ENCODE results near the gene ANAPC4.

Gene ANAPC4

DNA sequence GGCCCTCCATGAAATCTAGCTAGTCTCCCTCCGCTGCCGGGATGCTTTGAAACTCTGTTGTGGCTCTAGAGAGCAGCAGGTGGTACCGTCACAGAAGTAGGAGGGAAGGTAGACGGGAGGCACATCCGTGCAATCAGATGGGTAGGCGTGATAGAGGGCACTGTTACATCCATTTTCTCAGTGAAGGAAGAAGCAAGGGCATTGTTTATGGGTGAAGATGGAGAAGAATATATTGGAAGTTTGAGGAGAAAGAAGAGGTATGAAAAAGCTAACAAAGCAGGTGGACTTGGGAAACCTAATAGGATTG lies 1.3 kb downstream of the ANAPC4 start:
- no peak for DNase-seq

GRCh38 chr4:25379591-25379990 lies 2.5 kb downstream of the ANAPC4 start:
- DNase-seq, result no peak

DNA sequence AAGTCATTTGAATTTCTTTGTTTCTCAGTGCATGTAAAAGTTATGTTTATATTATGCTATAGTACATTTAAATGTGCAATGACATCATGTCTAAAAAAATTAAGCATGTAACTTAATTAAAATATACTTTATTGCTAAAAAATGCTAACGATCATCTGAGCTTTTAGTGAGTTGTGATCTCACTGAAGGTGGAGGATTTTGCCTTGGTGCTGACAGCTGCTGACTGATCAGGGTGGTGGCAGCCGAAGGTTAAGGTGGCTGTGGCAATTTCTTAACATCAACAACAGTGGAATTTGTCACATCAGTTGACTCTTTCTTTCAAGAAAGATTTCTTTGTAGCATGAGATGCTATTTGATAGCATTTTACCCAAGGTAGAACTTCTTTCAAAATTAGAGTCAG lies 6.6 kb downstream of the ANAPC4 start:
- DNase-seq, result no peak

- no peak for DNase-seq
Measured at GRCh38 chr4:25386926-25387325, 9.9 kb downstream of the ANAPC4 start.

- no peak for DNase-seq
Measured at GRCh38 chr4:25397305-25397704, 20.2 kb downstream of the ANAPC4 start.

- DNase-seq, result no peak
Measured at GRCh38 chr4:25399510-25399909, 22.4 kb downstream of the ANAPC4 start.

GRCh38 chr4:25401066-25401465 lies 24.0 kb downstream of the ANAPC4 start:
- DNase-seq, result no peak

GRCh38 chr4:25402521-25402920 lies 25.5 kb downstream of the ANAPC4 start:
- DNase-seq, result no peak

- DNase-seq, result no peak
Measured at GRCh38 chr4:25403699-25404098, 26.6 kb downstream of the ANAPC4 start.

GRCh38 chr4:25405453-25405852 lies 28.4 kb downstream of the ANAPC4 start:
- no peak for DNase-seq

GRCh38 chr4:25406081-25406692 lies 29.1 kb downstream of the ANAPC4 start:
- no peak for DNase-seq

GRCh38 chr4:25410820-25411529 lies 33.9 kb downstream of the ANAPC4 start:
- no peak for DNase-seq

DNA sequence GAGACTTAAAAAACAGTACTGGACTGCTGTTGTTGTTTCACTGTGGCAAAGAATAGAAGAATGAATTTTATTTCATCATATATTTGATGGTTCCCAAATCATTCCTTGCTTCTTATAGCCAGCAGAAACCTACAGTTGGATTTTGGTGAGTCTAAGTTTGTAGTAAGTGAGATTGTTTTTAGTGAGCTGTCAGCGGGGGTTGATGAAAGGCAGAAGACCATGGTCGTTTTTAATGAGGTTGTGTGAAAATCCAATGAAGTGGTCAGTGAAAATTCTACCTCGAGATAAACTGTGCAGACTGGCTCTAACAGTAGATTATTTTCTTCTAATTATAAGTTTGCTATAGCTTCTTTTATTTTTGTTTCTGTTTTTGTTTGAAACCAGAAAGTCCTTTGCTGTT lies 36.2 kb downstream of the ANAPC4 start:
- no peak for DNase-seq

DNA sequence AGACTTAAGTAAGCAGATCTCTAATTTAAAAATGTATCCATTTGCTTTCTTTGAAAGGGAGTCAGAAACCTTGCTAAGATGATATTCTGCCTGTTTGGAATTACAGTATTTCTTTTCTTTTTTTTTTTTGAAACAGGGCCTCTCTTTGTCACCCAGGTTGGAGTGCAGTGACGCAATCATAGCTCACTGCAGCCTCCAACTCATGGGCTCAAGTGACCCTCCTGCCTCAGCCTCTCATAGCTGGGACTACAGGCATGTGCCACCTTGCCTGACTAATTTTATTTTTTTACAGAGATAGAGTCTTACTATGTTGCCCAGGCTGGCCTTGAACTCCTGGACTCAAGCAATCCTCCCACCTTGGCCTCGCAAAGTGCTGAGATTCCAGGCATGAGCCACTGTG lies 40.0 kb downstream of the ANAPC4 start:
- DNase-seq, result no peak

GRCh38 chr4:25420931-25421330 lies 43.9 kb downstream of the ANAPC4 start:
- DNase-seq, result no peak

GRCh38 chr4:25421816-25422525 lies 44.9 kb downstream of the ANAPC4 start:
- DNase-seq, result no peak

GRCh38 chr4:25423548-25423947 lies 46.5 kb downstream of the ANAPC4 start:
- no peak for DNase-seq

DNA sequence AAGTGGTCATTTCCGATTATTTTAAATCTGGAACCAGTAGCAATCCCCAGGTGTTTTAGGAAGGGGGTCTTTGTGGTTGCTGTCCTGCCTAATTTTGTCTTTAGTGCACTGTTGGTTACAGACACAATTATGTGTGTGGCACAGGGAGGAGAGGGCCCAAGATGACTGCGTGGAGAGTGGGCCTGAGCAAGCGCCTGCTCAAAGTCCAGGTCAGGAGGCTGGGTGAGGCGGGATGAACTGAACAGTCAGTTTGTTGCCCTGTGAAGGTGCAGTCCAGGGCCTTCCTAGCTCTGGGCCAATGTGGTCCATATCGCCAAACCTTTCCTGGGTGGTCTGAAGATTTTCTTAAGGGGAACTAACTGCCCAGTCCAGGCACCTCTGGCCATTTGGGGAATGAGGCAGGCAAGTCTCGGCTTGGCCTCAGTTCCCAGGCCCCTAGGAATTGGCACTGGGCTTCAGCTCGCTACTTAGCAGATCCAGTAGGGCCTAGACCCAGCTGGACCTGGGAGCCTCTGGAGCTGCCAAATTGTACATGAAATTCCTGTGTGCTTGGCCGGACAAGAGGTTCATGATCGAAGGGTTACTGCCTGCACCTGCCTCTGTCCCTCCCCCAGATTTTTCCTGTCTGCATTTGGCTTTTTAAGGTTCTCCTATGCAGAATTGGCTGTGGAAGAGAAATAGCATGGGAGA lies 47.6 kb downstream of the ANAPC4 start:
- DNase-seq, result no peak

DNA sequence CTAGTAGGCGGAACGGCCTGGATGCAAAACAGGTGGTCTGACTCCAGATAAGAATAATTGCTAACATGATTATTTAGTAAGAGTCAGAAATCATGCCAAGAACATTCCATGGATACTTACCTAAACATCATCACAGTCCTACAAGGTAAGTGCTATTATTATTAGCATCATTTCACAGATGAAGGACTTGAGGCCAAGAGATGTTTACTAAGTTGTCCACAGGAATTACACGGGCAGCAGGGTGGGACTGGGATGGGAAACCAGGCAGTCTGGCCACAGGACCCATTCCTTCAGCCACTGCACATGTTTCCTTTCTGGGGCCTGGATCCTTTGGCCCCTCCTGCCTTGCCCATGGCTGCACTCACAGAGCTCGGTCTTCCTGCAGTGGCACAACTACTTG lies 48.3 kb downstream of the ANAPC4 start:
- DNase-seq, result no peak

DNA sequence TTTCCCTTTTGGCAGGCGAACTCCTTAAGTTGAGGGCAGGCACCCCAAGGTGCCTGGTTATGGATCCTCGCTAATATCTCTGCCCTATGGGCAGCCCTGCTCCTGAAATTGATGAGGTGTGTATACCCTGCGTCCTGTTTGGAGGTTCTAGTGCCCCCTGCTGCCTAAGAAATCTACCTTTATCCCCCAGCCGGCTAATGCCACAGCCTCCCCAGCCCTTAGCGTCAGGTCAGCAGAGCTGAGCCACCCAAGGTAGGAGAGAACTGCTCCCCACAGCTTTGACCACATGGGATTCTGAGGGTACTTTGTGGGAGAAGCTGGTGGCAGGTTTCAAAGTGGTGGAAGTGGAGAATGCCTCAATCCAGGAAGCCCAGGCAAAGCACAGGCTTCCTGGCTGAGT lies 50.8 kb downstream of the ANAPC4 start:
- DNase-seq, result no peak

DNA sequence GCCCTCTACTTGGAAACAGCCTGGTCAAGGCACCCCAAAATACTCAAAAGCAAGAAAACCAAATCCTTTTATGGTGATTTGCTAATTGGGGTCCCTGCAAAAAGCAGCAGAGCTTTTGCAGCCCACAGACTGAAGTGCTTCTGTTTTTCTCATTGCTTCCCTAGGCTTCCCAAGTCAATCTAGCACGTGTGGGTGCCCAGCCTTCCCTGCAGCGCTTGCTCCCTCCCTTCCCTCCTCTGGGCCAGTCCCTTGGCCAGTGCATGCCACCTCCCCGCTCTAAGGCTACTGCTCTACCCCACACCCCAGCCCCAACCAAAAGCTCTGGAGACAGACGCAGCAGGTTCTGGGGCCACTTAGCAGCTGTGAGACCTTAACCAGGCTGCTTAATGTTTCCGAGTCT lies 53.6 kb downstream of the ANAPC4 start:
- DNase-seq, result no peak
